GM12801 (cell line): ENCODE data around the gene CCDC181.

Experiments used
- TF ChIP-seq, protein P1 (sequence below): IDR thresholded peaks from one replicate; pipeline ENCODE4 v1.5.1; 2011; ENCODE audit warnings: control low read depth; ENCODE audit not compliant: insufficient read length; ENCODE audit errors: extremely low read depth

CCDC181 gene

DNA sequence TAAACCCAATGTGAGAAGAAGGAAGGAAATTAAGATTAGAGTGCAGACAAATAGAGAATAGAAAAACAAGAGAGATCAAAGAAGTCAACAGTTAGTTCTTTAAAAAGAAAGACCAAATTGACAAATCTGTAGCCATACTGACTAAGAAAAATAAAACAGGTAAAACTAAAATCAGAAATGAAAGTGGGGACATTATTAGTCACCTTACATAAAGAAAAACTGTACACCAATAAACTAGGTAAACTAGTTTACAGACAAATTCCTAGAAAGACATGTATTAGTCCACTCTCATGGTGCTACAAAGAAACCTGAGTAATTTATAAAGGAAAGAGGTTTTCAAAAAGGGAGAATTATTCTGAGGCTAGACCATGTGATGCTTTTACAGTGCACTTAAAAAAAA lies 37.0 kb downstream of the CCDC181 start:
- TF ChIP-seq, protein P1, sequence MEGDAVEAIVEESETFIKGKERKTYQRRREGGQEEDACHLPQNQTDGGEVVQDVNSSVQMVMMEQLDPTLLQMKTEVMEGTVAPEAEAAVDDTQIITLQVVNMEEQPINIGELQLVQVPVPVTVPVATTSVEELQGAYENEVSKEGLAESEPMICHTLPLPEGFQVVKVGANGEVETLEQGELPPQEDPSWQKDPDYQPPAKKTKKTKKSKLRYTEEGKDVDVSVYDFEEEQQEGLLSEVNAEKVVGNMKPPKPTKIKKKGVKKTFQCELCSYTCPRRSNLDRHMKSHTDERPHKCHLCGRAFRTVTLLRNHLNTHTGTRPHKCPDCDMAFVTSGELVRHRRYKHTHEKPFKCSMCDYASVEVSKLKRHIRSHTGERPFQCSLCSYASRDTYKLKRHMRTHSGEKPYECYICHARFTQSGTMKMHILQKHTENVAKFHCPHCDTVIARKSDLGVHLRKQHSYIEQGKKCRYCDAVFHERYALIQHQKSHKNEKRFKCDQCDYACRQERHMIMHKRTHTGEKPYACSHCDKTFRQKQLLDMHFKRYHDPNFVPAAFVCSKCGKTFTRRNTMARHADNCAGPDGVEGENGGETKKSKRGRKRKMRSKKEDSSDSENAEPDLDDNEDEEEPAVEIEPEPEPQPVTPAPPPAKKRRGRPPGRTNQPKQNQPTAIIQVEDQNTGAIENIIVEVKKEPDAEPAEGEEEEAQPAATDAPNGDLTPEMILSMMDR = no peak

DNA sequence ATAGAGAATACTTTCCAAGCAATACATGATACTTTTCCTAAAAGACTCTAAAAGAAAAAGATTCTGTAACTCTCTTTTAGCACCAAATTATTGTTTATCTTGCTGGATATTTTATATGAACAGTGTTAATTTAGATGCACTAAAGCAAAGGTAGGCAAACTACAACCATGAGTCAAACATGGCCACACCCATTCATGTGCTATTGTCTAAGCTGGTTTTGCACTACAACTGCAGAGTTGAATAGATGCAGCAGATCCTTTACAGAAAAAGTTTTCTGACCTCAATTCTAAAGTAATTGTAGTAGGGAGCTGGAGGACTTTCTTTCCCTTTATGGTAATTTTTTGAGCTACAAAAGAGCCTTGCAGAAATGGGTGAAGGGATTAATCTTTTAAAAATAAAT lies 39.9 kb downstream of the CCDC181 start:
- TF ChIP-seq, protein P1 = no peak

DNA sequence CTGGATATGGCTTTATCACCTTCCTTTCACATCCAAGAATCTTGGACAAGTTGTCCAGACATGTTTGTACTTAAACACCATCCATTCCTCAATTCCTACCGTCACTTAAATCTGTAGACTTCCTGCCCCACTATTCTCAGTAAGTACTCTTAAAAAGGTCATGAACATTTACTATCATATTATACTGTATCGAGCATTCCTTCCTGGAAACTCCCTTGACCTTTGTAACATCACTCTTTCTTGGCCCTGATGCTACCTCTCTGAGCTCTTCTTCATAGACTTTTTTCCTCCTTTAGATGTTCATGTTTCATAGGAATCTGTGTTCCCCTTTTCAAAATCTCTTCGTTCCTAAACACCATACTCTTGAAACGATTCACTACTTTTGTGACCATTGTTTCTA lies 43.8 kb downstream of the CCDC181 start:
- TF ChIP-seq, protein P1 = no peak

DNA sequence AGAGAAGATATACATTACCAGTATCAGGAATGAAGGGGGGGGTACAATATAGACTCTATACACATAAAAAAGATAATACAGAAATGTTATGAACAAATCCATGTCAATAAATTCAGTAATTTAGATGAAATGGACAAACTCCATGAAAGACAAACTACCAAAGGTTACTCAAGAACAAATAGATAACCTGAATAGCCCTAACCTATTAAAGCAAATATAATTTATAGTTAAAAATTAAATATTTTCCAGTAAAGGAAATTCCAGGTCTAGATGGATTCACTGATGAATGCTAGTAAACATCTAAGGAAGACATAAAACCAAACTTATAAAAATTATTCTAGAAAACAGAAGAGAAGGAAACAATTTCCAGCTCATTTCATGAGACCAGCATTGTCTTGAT lies 46.1 kb downstream of the CCDC181 start:
- TF ChIP-seq, protein P1 = no peak

DNA sequence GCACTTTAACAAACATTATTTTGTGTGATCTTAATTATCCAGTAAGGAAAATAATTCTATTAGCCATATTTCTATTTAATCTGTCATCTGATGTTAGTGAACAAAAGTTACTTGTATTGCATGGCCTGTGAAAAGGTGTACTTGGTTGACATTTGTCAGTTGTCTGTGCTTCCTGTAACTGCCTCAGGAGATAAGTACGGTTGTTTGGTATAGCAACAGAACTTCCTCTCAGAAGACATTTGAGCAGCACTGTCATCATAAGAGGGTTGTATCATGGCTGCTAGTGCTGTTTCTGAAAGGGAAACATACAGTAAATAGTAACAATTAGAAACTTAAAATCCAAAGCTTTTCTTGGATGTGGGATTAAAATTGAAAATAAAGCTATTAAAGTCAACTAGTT lies 55.9 kb downstream of the CCDC181 start:
- TF ChIP-seq, protein P1 = no peak

DNA sequence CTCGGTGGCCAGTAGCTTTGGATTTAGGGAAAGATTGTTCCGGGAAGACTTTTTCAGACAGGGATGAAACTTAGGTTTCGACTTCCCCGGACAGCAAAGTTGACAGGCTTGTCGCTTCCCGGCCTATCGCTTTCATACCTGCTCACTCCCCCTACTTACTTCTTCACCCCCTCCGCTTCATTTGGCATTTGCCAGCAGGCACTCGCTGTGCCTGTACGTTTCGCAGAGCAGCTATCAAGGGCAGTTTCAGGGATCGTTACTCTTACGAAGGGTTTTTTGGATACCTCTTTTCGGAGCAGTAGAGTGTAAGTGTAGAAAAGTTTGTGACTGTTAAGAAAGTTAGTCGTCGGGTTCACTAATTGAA lies 58.9 kb downstream of the CCDC181 start:
- TF ChIP-seq, protein P1 = no peak

DNA sequence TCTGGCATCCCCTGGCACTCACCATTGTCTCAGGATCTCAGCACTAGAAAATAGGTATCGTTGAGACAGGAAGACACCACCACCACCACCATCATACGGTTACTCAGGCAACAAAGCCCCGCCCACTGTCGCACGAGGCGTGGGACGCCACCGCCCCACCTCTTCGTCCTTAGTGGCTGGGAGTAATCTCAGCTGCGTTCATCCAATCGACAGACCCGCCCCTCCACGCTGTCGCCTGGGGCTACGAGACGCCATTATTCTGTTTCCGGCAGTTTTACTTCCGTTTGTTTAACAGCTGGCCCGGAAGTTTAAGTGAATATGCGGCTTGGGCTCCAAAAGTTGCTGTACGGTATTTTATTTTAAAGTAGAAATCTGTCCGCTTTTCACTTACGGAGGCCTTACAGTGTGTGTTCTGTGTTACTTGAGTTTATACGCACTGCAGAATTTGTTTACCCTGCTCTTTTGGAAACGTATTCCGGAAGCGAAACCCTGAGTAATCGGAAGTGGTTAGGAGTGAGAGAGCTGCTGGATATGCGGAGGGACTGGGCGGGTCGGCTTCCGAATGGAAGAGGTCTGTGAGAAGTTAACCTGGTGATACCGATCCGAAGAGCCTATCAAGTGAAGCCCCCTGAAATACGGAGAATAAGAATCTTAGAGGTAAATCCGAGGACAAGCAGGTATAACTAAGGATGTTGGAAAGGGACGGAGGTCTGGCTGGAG lies 59.4 kb downstream of the CCDC181 start, which contains the start of the genes BLZF1 and NME7:
TSS of gene BLZF1 (plus strand) at position 510 of the 720 bp plus-strand sequence. CDS start 1,328 bp downstream, outside the sequence.
TSS of gene NME7 (minus strand) at position 112 of the 720 bp plus-strand sequence. CDS start at position 25, 87 bp downstream.
- TF ChIP-seq, protein P1 = no peak
